ENCODE measurements around the gene RMI2.

- TF ChIP-seq CTCF (IDR thresholded peaks at IDR 0.05) (no peak), POLR2A (IDR thresholded peaks at IDR 0.05) (no peak)
Measured at GRCh38 chr16:11347831-11348230, 2.6 kb downstream of the RMI2 start.
